Activated CD4-positive, alpha-beta T cell treated with anti-CD3 and anti-CD28 coated beads for 24 hours (primary cell): ENCODE results near the gene NFATC2.
"Not testable (repeated sequence)": the region's sequence is repeated elsewhere in the genome, so short reads cannot be mapped to it uniquely, and the experiment has no call there.

Source experiments
- DNase-seq, 2 donors: peaks; one replicate each; pipeline ENCODE4 v3.0.0-alpha.2; 2020; ENCODE audit warnings: low read depth in 2 of 2

The NFATC2 gene

DNA sequence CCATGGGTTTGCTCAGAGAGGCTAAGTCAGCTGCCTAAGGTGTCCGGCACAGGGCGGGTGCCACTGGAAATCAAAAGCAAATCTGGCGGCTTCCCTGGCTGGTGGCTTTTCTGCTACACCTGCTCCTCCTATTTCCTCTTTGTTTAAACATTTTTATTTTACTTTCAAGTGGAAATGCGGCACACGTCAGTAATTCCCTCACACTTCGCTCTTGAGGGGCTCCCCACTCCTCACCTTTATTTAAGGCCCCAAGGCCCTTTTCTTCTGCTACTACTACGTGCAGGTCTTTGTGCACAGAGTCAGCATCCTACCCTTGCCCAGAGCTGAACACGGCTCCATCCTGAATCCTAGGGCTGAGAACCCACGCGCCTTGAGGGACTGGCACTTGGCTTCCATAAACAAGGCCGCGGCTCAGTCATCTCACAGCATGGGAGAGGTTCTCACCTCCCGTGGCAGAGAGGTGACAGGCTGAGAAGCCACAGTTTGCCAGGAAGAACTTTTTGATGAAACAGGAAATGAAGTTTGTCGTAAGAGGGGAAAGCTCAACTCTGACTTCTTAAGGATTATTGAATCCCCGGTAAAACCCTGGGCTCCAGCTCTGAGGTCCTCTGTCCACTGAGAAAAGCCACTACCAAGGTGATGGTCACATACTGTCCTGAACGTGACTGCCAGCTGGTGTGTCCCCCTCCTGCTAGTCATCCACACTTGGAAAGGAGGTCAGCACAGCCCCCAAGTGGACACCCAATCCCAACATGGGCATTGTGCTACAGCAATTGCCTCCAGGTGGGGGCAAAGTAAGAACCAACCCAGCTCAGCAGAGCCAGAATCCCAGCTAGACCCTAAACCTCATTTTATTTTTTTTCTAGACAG, 48.0 kb downstream of the NFATC2 start:
- no peak for DNase-seq

DNA sequence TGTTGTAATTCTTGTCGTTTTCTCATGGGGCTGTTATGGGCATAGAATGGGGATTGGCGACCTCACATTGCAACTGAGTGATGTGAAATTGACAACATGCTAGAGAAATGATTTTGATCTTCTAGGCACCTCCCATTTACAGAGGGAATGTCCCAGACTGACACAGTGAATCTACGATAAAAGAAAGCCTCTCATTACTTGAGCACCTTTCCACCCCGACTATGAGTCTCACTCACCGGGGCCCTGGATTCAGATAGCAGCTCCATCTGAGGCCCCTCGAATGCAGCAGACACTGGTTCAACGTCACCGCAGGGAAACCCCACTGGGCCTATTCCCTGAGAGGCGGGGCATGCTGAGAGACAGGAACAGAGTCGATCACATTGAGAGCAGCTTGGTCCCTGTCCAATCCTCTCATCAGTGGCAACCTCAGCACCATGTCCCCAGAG, 49.1 kb downstream of the NFATC2 start:
- no peak for DNase-seq

DNA sequence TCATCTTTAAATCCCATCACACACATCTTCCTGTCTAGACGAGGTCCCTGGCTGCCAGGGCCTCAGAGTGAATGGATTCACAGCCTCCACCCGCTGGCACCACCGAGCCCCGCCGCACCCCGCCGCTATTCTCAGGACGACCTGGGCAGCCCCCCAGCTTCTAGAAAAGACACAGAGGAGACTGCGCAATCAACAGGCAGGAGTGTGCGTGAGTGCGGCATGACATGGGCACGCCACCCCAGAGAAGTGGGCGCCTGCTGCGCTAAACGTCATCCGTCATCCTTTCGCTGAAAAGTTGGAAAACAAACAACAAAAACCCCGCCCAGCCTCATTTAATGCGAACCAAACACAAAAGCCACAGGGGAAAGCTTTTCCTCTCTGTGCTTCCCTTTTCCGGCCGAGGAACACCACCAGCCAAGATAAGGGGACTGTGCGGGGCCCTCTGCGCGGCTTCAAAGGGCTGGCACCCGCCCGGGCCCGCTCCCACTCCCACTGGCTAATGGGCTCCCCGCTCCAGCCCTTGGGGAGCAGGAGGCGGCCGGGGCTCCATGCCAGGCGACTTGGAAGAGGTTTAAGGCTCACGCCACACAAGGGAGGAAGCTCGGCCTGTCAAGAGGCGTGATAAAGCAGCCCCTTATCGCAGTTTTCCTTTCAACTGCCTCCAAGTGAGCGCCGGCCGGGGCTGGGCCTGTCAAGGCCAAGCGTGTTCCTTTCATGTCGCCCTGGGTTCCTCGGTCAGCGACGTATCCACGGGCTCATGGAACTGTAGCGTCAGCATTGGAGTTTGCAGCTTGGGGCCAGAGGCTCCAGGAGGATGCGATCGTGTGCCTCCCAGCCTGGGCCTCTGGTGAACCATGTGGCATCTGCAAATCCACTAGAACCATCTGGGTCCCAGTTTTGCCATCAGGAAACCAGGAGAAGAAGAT, 50.1 kb downstream of the NFATC2 start:
- DNase-seq: no peak

DNA sequence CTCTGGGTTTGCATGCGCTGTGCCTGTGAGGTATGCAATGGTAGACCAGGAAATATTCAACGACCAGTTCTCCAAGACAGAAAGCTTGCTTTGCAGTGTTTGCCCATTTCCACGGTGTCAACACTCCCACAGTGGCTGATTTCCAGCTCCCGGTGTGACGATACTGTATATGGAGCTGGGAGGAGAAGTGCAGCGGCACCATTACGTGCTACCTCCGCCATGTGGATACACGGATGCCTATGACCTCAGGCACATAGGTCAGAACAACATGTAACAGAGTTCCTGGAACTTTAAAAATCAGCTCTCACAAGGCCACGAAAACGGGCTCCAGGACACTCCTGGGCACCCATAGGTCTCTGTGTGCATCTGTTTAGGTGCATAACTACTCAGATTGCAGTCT, 51.1 kb downstream of the NFATC2 start:
- no peak for DNase-seq

DNA sequence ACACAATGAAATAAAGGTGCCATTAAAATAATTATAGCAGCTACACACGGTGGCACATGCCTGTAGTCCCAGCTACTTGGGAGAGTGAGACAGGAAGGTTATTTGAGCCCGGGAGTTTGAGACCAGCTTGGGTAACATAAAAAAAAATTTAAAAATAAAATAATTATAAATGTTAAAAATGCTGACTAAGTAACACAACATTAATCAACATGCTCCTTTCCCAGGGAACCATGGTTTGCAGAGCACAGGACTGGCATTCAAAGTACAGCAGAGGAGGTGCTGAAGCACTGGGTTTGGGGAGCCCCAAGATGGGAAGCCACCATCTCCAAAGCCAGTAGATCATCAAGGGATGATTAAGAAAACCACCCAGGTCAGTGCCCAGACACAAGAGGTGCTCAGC, 51.9 kb downstream of the NFATC2 start:
- DNase-seq: no peak

DNA sequence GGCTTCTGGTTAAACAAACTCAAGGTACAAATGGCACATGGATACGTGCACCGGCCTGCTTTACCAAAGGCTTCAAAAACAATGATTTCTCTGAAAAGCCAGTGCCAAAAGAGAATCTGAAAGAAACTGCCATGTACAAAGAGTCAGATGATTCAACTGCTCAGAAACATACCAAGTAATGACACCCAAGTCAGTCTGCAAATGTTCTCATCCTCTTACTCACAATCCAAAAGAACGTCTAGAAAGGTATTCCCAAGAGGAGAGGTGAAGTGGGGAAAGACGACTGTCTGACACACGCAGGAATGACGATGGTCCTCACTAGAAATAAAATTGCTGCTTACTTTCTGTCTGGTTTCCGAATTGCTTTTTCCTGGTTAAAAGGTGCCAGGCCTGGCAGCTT, 52.9 kb downstream of the NFATC2 start:
- DNase-seq: no peak

DNA sequence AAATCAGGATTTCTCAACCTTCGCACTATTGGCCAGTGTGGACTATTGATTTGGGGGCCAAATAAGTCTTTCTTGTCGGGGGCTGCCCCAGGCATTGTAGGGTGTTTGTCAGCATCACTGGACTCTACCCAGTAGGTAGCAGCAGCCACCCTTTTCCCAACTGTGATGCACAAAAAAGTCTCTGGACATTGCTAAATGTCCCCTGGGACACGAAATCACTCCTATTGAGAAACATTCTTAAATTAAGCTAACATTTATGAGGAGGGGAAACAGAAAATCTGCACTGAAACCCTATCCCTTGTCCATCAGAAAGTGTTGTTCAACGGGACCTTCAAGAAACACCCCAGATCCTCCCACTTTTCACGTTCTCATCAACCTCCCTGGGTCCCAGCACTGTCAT, 54.2 kb downstream of the NFATC2 start:
- DNase-seq: no peak

DNA sequence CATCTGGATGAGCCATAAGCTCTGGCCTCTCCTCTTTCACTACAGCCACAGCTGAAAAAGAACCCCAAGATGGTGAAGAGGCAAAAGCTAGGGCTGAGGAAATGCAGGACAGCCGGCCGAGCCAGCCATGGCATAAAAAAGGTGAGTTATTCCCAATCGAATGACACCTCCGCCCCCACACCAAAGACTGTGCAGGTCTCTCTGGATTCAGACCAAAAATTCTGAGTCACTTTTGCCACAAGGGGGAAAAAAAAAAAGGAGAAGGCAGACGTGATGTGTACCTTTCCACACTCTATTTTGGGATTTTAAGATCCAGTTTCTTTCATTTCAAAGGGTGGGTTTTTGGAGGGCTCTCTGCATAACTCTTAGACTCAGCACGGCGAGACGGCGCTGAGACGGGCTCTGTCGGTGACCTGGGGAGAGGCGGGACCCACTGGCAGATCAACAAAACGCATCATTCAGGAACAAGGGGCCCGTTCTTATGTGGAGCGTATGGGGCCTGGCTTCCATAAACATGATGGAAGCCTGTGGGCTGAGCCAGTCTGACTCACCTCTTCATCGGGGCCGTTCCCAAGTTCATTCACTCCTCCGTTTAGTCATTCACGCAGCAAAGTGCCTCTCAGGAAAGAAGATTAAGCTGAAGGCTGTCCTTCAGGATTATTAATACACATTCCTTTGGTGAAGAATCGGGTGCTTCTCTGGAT, 54.8 kb downstream of the NFATC2 start:
- DNase-seq: no peak

DNA sequence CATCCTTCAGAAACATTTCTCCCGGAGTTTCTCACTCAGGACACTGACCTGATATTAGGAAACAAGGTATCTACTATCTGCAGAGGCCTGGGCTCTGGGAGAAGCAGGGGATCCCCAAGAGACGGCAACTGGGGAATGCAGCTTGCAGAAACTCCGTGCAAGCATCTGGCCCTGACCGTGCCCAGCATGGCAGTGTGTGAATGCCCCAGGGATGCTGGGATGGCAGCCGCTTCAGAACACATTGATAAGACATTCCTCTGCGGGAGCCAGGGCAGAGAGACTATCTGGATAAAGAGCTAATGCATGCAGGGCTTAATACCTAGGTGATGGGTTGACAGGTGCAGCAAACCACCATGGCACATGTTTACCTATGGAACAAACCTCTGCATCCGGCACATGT, 55.4 kb downstream of the NFATC2 start:
- DNase-seq: no peak

DNA sequence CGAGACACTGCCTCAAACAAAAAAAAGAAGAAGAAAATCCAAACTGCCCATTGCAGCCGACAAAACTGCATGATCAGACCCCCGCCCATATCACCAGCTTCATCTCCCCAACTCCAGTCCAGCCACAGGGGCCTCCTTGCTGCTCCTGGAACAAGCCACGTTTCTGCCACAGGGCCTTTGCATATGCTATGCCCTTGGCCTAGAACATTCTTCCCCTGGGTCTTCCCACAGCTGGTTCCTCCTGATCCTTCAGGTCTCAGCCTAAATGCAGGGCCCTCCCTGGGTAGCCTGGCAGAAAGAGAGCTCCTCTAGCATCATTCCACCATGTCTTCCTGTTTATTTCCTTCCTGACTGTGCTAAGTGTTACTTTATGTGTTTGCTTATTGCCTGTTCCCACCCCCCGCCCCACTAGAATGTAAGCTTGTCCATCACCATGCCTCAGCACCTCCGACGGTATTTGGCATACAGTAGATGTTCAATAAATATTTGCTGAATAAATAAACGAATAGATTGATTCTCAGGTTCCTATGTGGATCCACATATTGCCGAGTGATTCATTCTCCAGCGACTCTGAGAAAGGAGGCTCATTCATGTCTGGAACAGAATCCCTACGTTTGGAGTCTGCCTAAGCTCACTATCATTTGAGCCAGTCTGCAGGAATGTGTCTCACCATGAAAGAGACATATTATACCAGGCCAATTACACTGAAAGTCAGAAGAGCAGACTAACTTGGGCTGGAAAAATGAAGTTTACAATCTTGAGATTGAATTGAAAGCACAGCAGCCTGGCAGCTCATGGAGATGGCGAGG, 56.1 kb downstream of the NFATC2 start:
- no peak for DNase-seq

DNA sequence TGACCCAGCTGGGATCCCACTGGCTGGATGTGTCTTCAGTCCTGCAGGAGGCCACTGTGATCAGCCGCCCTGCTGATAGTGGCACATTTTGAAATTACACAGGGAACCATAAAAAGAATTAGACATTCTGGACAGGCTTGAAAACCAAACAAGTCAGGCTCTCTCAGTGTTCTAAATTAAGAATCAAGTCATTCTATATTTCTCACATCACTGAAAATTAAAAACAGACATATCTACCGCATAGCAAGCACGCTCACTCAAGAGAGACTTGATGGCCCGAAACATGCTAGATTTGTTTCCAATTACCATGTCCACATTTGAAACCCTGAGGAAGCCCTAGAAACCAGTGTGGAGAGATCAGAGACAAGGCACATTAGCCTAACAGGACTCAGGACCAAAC, 57.7 kb downstream of the NFATC2 start:
- DNase-seq: no peak

DNA sequence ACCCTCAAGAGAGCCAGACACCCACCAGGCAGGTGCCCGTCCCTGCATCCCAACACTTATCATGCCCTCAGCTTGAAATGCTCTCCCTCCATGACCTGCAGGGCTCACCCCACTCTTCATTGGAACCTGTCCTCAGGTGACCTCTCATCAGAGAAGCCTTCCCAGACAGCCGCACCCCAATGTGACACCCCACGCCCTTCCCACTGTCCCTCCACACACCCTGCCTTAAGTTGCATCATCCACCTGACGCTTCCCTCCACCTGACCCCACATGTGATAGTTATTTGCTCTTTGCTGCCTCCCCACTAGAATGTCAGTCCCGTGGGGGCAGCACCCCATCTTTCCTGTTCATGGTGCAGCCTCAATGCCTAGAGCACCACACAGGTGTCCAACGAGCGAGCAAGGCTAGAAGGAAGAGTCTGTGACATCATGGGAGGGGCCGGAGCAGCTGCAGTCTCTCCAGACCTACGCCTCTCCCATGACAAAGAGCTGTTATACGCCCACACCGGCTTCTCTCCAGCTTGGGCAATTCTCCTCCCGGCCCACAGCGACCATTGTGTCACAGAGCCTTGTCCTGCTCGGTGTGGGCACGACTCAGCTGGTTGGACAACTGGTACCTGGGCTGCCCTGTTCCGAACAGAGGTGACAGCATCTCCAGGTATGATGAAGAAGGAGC, 58.2 kb downstream of the NFATC2 start:
- DNase-seq: no peak

DNA sequence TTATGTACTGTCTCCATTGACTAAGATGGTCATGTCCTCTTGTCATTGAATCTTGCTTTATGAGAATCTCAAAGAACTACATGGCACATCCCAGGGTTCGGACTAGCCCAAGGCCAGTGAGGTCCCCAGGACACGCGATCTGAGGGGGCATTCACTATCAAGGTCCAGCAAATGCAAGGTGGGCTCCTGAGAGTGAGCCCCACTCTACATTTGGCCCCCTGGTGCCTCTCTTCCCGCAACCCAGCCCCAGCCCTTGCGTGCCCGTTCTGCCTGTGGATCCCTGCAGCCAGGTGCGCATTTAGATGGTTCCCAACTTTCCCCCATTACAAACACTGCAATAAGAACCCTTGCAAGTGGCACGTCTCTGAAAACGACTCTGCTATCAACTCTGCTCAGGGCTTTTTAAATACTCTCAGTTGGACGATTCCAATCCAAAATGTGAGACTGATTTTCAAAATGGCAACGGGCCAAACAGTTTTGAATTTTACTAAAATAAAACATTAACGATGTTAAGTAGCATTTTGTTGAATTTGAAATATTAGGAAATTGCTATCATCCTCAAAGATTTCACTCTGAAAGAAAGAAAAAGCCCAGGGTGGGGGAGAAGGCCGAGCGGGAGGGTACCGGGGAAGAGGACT, 59.6 kb downstream of the NFATC2 start:
- DNase-seq: no peak

DNA sequence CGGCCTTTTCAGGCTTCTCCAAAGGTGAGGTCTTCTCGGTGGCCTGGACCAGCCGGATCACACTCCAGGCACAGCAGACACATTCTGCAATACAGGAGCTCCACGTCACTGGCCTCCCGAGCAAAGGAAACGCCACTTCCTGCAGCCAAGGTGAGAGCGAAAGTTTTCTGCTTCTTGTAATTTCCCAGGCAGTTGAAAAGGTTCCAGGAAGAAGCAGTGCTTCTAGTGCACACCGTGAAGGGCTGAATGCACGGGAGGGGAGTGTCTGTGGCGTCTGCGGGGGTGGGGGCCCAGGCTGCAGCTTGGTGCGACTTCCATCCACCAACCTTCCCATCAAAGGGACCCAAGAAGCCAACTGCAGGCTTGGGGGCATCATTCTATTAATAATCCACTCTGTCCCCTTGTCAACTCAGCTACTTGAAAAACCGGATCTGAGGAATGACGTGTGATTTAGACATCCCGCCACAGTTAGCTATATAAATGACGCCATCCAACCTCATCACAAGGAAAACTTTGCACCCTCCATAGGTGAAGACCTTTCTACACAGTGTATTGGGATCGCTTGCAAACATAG, 61.1 kb downstream of the NFATC2 start:
- DNase-seq: peak; percentile 28 to 56

DNA sequence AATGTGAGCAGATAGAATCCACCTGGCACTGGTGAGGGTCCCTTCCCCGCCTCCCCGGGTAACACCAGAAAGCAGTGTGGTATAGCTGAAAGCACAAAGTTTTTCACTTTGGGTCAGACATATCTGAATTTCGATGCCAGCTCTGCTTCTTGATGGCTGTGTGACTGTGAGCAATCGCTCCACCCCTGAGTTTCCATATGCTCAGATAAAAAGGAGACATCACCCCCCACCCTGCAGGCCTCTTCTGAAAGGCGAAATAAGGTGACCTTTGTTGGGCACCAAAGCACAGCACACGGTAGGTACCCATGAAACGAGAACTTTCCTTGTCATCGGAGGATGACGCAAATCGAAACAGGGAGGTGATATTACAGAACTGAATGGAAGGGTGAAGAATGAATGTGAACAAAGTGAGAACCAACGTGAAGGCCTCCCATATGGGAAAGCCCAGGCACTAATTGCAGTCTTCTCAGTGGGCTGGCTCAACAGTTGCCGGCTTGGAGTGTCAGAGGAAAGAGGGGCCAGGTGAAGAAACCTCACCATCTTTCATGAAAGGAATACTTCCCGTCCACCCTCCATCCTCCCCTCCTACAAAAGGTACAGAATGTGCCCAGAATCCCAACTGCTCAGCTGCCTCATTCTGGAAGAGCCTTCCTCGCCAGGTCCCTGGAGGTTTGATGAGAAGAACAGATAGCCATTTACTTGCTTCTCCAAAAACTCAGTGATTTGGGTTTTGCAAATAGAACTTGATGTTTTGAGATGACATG, 61.8 kb downstream of the NFATC2 start:
- DNase-seq: peak; percentile 56 to 60

DNA sequence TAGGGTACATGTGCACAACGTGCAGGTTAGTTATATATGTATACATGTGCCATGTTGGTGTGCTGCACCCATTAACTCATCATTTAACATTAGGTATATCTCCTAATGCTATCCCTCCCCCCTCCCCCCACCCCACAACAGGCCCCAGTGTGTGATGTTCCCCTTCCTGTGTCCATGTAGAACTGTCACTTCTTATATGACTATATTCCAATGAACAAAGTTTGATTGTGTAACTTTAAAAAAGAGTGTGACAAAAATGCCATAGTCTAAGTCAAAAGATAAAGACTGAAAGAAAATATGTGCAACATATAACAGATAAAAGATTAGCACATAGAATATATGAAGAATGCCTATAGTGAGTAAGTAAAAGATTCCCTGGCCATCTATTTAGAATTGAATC, 66.4 kb downstream of the NFATC2 start:
- not testable (repeated sequence) for DNase-seq

DNA sequence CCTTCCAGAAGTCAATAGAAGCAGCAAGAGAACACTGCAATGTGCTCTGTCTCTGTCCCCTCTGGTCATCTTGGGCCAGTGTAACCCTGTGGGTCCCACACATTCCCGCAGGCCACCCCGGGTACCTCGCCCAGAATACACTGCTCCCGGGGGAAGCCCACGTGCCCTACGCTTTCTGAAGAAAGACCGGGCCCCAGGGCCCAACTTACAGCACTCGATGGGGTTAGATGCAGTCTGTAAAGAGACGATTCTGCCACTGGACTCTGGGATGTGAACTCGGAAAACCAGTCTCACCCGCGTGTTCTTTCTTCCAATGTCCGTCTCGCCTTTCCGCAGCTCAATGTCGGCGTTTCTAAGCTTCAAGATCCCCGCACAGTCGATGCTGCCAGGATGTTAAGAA, 68.7 kb downstream of the NFATC2 start:
- no peak for DNase-seq

DNA sequence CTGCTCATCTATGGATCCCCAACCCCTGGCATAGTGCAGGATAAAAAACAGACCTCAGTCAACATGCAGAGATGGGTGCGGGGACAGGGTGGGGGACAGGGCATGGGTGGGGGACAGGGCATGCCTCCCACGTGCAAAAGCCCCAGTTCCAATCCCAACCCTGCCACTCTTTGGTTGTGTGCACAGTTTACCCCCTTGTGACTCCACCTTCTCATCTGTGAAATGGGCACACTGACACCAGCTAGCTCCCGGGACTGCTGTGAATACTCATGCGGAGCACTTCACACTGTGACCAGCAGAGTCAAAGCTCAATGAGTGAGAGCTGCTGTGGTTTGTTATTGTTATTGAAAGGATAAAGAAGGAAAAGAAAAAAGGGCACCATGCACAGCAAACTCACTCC, 69.3 kb downstream of the NFATC2 start:
- no peak for DNase-seq

DNA sequence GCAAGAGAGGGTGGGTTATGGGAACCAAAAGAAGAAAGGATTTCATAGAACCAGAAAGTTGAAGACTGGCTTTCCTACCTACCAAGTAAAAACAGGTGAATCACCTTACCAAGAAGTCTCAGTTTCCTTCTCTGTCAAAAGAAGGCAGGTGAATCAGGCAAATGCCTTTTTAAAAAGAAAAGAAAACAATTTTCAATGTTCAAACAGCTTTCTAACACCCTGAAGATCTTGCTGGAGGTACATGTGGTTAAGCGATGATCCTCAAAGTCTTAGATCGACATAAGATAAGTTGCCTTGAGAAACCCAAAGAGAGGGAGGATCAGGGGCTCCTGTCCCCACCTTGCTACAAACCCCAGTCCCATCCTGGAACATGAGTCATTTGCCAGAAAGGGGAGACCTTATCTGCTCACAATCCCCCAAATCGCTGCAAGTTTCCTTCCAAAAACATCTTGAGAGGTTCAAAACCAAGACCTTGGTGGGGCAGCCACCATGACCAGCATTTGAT, 71.6 kb downstream of the NFATC2 start:
- no peak for DNase-seq
